Testis (tissue), 2 donors: ENCODE data around the gene CELF2.

Experiments
- POLR2A ChIP-seq: fragments of 450-650 bp; IDR thresholded peaks from one replicate; pipeline ENCODE4 v1.6.1; 2017; ENCODE audit warnings: antibody characterized with exemption, mild to moderate bottlenecking, moderate library complexity
- TF ChIP-seq, protein P1 (sequence below), 3 experiments: fragments of 450-650 bp in 2 of 3; fragments of 200-600 bp in 1 of 3; sonication (generic) in 1 of 3; IDR thresholded peaks; one replicate each; pipeline ENCODE4 v1.5.1; 2016 to 2019; ENCODE audit warnings: antibody characterized with exemption in 3 of 3, mild to moderate bottlenecking in 2 of 3, moderate library complexity in 1 of 3

DNA sequence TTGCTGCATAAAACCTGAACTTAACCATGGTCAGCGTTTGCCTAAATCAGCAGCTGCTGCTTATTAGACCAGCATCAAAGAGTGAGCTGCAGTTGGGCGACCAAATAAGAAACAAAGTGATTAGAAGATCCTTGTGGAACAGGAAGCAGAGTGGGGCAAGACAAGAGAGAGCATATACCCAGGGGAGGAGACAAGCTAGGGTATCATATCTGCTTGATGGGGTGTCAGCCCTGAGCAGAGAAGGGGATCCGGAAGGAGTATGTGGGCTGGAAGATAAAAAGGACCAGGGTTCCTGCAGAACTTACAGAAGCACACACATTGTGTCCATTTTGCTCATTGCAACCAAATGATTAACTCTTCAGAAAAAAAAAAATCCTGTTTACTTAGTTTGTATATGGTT is 213.6 kb downstream of the CELF2 start:
- TF ChIP-seq POLR2A, result no peak
- TF ChIP-seq, protein P1, sequence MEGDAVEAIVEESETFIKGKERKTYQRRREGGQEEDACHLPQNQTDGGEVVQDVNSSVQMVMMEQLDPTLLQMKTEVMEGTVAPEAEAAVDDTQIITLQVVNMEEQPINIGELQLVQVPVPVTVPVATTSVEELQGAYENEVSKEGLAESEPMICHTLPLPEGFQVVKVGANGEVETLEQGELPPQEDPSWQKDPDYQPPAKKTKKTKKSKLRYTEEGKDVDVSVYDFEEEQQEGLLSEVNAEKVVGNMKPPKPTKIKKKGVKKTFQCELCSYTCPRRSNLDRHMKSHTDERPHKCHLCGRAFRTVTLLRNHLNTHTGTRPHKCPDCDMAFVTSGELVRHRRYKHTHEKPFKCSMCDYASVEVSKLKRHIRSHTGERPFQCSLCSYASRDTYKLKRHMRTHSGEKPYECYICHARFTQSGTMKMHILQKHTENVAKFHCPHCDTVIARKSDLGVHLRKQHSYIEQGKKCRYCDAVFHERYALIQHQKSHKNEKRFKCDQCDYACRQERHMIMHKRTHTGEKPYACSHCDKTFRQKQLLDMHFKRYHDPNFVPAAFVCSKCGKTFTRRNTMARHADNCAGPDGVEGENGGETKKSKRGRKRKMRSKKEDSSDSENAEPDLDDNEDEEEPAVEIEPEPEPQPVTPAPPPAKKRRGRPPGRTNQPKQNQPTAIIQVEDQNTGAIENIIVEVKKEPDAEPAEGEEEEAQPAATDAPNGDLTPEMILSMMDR (IDR thresholded peaks at IDR 0.05), result no peak
